Erythroblast (primary cell): ENCODE data around the gene MAB21L1.

Experiments
- GATA1 ChIP-seq: IDR thresholded peaks from 2 replicates; pipeline ENCODE4 v1.6.1; 2011; ENCODE audit warnings: low read depth, mild to moderate bottlenecking, control low read depth, low read length, moderate library complexity
- POLR2A ChIP-seq: IDR thresholded peaks from 2 replicates; pipeline ENCODE4 v1.6.1; 2011; ENCODE audit warnings: mild to moderate bottlenecking, low read length

GRCh38 chr13:35473802-35474201, 2.7 kb downstream of the MAB21L1 start:
- TF ChIP-seq GATA1 (no peak), POLR2A (no peak)
